ENCODE measurements around the gene ADD1.

- TF ChIP-seq CTCF (IDR thresholded peaks at IDR 0.05; ENCODE audit: low read depth, low read length, missing input control) (no peak), FOXA1 (IDR thresholded peaks at IDR 0.05) (peak; percentile 89), RXRA (IDR thresholded peaks at IDR 0.05) (no peak), GABPA (IDR thresholded peaks at IDR 0.05 in 1 of 2, conservative IDR thresholded peaks at IDR 0.05 in 1 of 2) (peak in 1 of 2 donors; percentile 75), RAD21 (IDR thresholded peaks at IDR 0.05) (no peak), SP1 (IDR thresholded peaks at IDR 0.05) (no peak), JUND (IDR thresholded peaks at IDR 0.05) (no peak), TAF1 (conservative IDR thresholded peaks at IDR 0.05) (no peak), ATF3 (IDR thresholded peaks at IDR 0.05) (no peak), HNF4G (IDR thresholded peaks at IDR 0.05) (no peak), YY1 (IDR thresholded peaks at IDR 0.05) (peak; percentile 83)
- TF ChIP-seq, protein P1, sequence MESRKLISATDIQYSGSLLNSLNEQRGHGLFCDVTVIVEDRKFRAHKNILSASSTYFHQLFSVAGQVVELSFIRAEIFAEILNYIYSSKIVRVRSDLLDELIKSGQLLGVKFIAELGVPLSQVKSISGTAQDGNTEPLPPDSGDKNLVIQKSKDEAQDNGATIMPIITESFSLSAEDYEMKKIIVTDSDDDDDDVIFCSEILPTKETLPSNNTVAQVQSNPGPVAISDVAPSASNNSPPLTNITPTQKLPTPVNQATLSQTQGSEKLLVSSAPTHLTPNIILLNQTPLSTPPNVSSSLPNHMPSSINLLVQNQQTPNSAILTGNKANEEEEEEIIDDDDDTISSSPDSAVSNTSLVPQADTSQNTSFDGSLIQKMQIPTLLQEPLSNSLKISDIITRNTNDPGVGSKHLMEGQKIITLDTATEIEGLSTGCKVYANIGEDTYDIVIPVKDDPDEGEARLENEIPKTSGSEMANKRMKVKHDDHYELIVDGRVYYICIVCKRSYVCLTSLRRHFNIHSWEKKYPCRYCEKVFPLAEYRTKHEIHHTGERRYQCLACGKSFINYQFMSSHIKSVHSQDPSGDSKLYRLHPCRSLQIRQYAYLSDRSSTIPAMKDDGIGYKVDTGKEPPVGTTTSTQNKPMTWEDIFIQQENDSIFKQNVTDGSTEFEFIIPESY (IDR thresholded peaks at IDR 0.05) = peak; percentile 99
- TF ChIP-seq, protein P2, sequence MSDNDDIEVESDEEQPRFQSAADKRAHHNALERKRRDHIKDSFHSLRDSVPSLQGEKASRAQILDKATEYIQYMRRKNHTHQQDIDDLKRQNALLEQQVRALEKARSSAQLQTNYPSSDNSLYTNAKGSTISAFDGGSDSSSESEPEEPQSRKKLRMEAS (IDR thresholded peaks at IDR 0.05) = peak; percentile 93
- TF ChIP-seq, protein P3, sequence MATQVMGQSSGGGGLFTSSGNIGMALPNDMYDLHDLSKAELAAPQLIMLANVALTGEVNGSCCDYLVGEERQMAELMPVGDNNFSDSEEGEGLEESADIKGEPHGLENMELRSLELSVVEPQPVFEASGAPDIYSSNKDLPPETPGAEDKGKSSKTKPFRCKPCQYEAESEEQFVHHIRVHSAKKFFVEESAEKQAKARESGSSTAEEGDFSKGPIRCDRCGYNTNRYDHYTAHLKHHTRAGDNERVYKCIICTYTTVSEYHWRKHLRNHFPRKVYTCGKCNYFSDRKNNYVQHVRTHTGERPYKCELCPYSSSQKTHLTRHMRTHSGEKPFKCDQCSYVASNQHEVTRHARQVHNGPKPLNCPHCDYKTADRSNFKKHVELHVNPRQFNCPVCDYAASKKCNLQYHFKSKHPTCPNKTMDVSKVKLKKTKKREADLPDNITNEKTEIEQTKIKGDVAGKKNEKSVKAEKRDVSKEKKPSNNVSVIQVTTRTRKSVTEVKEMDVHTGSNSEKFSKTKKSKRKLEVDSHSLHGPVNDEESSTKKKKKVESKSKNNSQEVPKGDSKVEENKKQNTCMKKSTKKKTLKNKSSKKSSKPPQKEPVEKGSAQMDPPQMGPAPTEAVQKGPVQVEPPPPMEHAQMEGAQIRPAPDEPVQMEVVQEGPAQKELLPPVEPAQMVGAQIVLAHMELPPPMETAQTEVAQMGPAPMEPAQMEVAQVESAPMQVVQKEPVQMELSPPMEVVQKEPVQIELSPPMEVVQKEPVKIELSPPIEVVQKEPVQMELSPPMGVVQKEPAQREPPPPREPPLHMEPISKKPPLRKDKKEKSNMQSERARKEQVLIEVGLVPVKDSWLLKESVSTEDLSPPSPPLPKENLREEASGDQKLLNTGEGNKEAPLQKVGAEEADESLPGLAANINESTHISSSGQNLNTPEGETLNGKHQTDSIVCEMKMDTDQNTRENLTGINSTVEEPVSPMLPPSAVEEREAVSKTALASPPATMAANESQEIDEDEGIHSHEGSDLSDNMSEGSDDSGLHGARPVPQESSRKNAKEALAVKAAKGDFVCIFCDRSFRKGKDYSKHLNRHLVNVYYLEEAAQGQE (IDR thresholded peaks at IDR 0.05) = no peak
Measured at GRCh38 chr4:2963175-2963965, 119.7 kb downstream of the ADD1 start, which contains the start of the genes GRK4 and NOP14.
